Measurements from ENCODE around the gene MAP7D2. TPM values are rescaled to one million over a fixed set of nuclear protein-coding genes. Genes with fewer than 3 reads are reported as not detected.

The MAP7D2 gene
- polyA plus RNA-seq, 1 experiment: 0.27 TPM

DNA sequence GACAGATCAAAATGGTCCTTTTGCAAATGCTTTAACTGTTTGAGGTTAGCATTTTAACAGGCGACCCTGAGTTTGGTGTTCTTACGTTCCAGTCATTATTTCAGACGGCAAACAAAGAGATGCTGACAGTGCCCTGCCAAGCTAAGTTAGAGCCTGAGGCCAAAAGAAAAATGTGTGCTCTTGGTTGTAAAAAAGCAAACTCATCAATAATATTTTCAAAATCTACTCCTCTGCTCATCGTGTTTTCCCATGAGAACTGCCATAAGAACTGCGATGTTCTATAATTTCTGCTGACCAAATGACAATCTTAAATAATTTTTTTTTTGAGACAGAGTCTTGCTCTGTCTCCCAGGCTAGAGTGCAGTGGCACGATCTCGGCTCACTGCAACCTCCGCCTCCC, 63.2 kb downstream of the MAP7D2 start:
- TF ChIP-seq, protein P1, sequence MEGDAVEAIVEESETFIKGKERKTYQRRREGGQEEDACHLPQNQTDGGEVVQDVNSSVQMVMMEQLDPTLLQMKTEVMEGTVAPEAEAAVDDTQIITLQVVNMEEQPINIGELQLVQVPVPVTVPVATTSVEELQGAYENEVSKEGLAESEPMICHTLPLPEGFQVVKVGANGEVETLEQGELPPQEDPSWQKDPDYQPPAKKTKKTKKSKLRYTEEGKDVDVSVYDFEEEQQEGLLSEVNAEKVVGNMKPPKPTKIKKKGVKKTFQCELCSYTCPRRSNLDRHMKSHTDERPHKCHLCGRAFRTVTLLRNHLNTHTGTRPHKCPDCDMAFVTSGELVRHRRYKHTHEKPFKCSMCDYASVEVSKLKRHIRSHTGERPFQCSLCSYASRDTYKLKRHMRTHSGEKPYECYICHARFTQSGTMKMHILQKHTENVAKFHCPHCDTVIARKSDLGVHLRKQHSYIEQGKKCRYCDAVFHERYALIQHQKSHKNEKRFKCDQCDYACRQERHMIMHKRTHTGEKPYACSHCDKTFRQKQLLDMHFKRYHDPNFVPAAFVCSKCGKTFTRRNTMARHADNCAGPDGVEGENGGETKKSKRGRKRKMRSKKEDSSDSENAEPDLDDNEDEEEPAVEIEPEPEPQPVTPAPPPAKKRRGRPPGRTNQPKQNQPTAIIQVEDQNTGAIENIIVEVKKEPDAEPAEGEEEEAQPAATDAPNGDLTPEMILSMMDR (IDR thresholded peaks at IDR 0.05; ENCODE audit: low read depth, low read length): no peak
- Histone ChIP-seq H3K27me3 (ENCODE audit: control insufficient read depth, insufficient read depth, low read length) (no peaks in the 10 kb centered on the region), H3K4me3 (ENCODE audit: low read depth, low read length) (no peak overlapping the region), H3K27ac (ENCODE audit: low read depth, low read length) (no peak overlapping the region), H3K9me3 (ENCODE audit: control insufficient read depth, insufficient read depth, low read length) (no peaks in the 10 kb centered on the region)
- no peak for DNase-seq (ENCODE audit: low read depth, low spot score)
- POLR2A ChIA-PET: no interaction called here
- CTCF ChIA-PET: no interaction called here

DNA sequence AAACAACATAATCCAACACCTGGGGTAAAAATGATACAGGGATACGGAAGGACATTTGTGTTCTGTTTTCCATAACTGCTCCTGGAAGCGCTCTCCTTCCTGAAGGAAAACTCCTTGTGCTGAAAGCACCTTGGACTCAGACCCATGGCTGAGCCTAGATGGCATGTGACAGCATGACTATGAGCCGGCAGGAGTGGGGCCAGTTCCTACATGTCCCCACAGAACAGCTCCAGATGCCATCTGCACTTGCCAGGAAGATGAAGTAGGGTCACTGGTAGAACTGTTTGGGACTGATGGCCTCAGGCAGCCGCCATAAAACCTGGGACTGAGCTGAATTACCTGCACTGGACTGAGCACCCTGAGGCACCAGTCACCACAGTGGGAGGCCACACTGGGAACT, 69.8 kb downstream of the MAP7D2 start:
- POLR2A ChIA-PET: no interaction called here
- TF ChIP-seq, protein P1 (IDR thresholded peaks at IDR 0.05; ENCODE audit: low read depth, low read length): no peak
- Histone ChIP-seq H3K4me3 (ENCODE audit: low read depth, low read length) (no peak overlapping the region), H3K9me3 (ENCODE audit: control insufficient read depth, insufficient read depth, low read length) (no peaks in the 10 kb centered on the region), H3K27me3 (ENCODE audit: control insufficient read depth, insufficient read depth, low read length) (no peaks in the 10 kb centered on the region), H3K27ac (ENCODE audit: low read depth, low read length) (no peak overlapping the region)
- no peak for DNase-seq (ENCODE audit: low read depth, low spot score)
- CTCF ChIA-PET: no interaction called here

DNA sequence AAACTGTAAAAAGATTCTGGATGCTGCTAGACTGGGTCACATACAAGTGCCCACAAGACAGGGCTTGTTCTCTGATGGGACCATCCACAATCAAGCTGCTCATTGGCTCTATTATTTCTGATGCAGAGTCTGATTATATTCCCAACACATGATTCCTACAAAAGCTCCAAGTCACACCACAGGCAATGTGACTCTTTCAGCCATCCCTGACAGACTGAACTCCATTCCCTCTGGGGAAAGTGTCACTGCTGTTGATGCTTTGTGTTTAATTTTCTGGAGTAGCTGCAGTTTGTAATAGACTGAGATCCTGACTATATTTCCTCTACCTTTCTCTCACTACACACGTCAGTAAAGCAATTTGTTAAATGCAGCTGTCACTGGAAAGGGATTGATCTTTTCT, 70.5 kb downstream of the MAP7D2 start:
- CTCF ChIA-PET: no interaction called here
- Histone ChIP-seq H3K4me3 (ENCODE audit: low read depth, low read length) (no peak overlapping the region), H3K27ac (ENCODE audit: low read depth, low read length) (no peak overlapping the region), H3K9me3 (ENCODE audit: control insufficient read depth, insufficient read depth, low read length) (no peaks in the 10 kb centered on the region), H3K27me3 (ENCODE audit: control insufficient read depth, insufficient read depth, low read length) (no peaks in the 10 kb centered on the region)
- TF ChIP-seq, protein P1 (IDR thresholded peaks at IDR 0.05; ENCODE audit: low read depth, low read length): no peak
- POLR2A ChIA-PET: no interaction called here
- no peak for DNase-seq (ENCODE audit: low read depth, low spot score)

DNA sequence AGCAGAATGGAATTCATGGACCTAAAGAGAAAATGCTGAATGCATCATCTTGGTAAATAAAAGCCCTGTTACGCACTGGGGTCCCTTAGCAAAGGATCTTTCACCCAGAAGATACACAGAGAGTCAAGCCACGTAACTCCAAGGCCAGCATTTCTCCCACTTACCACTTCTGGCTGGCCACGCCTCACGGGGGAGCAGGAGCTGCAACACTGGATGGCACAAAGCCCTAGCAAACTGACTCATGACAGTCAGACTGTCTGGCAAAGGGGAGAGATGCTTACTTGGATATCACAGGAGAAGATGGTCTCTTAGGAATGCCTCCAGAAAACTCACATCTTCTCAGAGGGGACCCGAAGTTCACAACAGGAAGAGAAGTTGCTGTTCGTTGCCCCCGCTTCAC, 74.5 kb downstream of the MAP7D2 start:
- TF ChIP-seq, protein P1 (IDR thresholded peaks at IDR 0.05; ENCODE audit: low read depth, low read length): no peak
- Histone ChIP-seq H3K27ac (ENCODE audit: low read depth, low read length) (no peak overlapping the region), H3K9me3 (ENCODE audit: control insufficient read depth, insufficient read depth, low read length) (no peaks in the 10 kb centered on the region), H3K27me3 (ENCODE audit: control insufficient read depth, insufficient read depth, low read length) (no peaks in the 10 kb centered on the region), H3K4me3 (ENCODE audit: low read depth, low read length) (no peak overlapping the region)
- no peak for DNase-seq (ENCODE audit: low read depth, low spot score)
- POLR2A ChIA-PET: no interaction called here
- CTCF ChIA-PET: no interaction called here

DNA sequence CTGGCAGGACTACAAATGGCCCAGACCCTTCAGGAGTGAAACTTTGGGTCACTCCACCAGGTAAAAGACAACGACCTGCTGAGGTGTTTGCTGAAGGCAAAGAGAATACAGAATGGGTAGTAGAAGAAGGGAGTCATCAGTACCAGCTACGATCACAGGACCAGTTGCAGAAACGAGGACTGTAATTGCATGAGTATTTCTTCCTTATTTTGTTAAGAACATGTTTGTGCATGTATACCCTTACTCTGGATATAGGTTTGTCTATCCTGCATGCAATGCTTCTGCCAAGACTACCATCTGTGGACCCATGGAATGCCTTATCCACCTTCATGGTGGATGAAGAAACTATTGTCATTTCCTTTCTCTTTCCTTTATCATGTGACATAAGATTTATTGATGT, 77.7 kb downstream of the MAP7D2 start:
- Histone ChIP-seq H3K27me3 (ENCODE audit: control insufficient read depth, insufficient read depth, low read length) (no peaks in the 10 kb centered on the region), H3K9me3 (ENCODE audit: control insufficient read depth, insufficient read depth, low read length) (no peaks in the 10 kb centered on the region), H3K27ac (ENCODE audit: low read depth, low read length) (no peak overlapping the region), H3K4me3 (ENCODE audit: low read depth, low read length) (no peak overlapping the region)
- CTCF ChIA-PET: no interaction called here
- DNase-seq (ENCODE audit: low read depth, low spot score): no peak
- TF ChIP-seq, protein P1 (IDR thresholded peaks at IDR 0.05; ENCODE audit: low read depth, low read length): no peak
- POLR2A ChIA-PET: no interaction called here

Data from AG04450 (cell line).